Measurements from ENCODE around the gene CBX6. TPM values are rescaled to one million over a fixed set of nuclear protein-coding genes. Genes with fewer than 3 reads are reported as not detected.
"Not testable (repeated sequence)": the region's sequence is repeated elsewhere in the genome, so short reads cannot be mapped to it uniquely, and the experiment has no call there.

CBX6 gene
- total RNA-seq, 8 experiments from 2014 or later: 17.6 to 141 (median 36.6) TPM

DNA sequence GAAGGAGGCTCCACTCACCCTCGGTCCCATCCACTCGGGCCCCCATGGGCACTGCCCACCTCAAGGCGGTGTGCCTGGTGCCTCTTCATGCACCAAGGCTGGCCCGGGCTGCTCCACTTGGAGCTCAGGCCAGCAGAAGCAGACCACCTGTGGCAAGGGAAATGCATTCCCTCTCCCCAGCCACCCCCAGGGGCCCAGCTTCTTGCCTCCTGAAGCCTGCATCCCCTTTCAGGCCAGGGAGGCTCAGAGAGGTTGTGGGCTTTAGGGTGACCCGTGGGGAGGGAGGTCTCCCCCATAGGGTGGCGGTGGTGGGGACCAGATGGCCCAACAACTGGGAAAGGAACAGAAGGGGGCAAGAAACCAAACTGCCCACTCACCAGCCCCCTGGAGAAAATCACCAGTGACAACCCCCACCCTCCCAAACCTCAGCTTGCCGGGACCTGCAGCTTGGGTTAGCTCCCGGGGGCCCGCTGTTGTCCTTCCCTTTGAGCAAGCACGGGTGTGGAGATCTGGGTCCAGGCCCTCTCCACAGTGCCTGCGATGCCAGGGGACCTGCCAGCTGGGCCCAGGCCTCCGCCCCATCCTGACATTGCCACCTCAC, 8.4 kb downstream of the CBX6 start:
- no peak overlapping the region for H3K4me3 ChIP-seq
- ATAC-seq (replicated peaks in 6 of 8): no peak
- H3K4me1 ChIP-seq (replicated peaks in 1 of 2): peaks cover 2 to 21% of the 10 kb centered on the region in 2 donors
- 64 to 90% (median 80%) methylated on average over 1 to 8 of the region's 12 CpGs; no CpG with 5 or more reads in 4 of the 10 experiments for WGBS, 10 experiments
- in situ Hi-C loops (cut with MboI; ENCODE audit: low pct_unique_long_range_greater_than_20kb in 2 of 9, low sequenced_read_pairs in 9 of 9, unreplicated experiment in 9 of 9): loop anchor here in 3 of 9 experiments (25.0 kb wide), 1 partner anchor 249 kb away; no protein-coding TSS in a partner anchor
- no peak overlapping the region for H3K27ac ChIP-seq

DNA sequence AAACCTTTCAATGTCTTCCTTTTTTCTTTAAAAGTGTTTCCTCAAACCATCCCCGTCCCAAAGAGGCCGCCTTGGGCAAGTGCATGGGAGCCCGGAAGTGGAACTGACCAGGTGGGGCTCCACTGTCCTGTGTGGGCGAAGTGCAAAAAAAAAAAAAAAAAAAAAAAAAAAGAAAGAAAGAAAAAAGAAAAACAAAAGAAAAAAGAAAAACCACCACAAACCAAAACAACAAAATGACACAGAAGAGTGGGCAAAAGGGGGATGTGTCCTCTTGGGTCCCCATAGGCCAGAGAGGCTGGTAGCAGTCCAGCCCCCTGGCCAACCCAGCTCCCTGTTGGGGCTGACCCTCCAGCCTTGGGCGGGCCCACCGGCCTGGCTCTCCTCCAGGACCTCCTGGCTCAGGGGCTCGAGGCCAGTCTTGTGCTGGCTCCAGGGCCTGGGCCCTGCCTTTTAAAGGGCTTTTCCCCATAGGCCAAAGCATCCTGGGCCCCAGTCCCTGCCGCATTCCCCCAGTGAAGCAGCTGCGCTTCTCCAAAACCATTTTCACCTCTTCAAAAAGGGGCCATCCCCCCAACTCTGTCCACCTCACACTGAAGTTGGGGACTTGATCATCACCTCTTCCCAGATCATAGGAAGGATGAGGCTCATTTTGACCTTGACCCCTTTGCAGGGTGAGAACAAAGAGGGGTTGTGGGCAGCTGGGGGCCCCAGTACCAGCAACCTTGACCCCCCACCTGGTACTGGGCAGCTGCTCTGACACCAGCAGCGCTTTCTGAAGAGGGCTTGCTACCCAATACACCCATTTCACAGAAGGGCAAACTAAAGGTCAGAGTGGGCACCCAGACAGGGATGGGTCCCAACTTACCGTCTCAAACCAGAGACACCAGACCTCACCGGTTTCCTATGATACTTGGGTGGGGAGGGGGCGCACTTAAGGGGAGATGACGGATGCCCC, 9.4 kb downstream of the CBX6 start:
- 7 to 84% (median 59%) methylated on average over 2 to 13 of the region's 14 CpGs; no CpG with 5 or more reads in 1 of the 10 experiments for WGBS, 10 experiments
- Histone ChIP-seq H3K4me1 (replicated peaks in 1 of 2) (peaks cover 3 to 29% of the 10 kb centered on the region in 2 donors), H3K4me3 (no peak overlapping the region), H3K27ac (no peak overlapping the region)
- ATAC-seq (replicated peaks in 6 of 8): peak in 6 of 8 experiments; percentile 13 to 58 (median 35)
- in situ Hi-C loops (cut with MboI; ENCODE audit: low pct_unique_long_range_greater_than_20kb in 2 of 9, low sequenced_read_pairs in 9 of 9, unreplicated experiment in 9 of 9): loop anchor here in 3 of 9 experiments (25.0 kb wide), 1 partner anchor 250 kb away; no protein-coding TSS in a partner anchor

DNA sequence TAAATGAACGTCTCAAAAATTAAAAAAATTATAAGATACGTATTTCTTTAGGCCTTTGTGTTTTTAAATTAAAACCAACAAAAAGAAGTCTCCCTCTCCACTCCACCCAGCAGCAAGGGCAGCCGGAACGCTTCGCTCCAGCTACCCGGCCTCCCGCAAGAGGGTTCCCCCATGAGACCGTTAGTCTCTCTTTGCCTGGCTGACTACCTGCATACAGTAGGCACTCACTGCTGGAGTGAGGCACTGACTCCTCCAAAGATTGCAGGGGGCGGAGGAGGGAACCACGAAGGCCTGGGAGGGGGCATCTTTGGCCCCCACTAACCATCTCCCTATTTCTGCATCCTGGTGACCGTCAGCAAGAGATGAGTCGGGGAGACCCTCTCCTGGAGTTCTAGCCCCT, 10.1 kb downstream of the CBX6 start:
- 0 to 52% (median 40%) methylated on average over 1 to 11 of the region's 12 CpGs; no CpG with 5 or more reads in 3 of the 10 experiments for WGBS, 10 experiments
- in situ Hi-C loops (cut with MboI; ENCODE audit: low pct_unique_long_range_greater_than_20kb in 2 of 9, low sequenced_read_pairs in 9 of 9, unreplicated experiment in 9 of 9): loop anchor here in 3 of 9 experiments (25.0 kb wide), 1 partner anchor 250 kb away; no protein-coding TSS in a partner anchor
- Histone ChIP-seq H3K4me1 (replicated peaks in 1 of 2) (peaks cover 3 to 29% of the 10 kb centered on the region in 2 donors), H3K27ac (no peak overlapping the region), H3K4me3 (no peak overlapping the region)
- ATAC-seq (replicated peaks in 6 of 8): no peak

- in situ Hi-C loops (cut with MboI; ENCODE audit: low pct_unique_long_range_greater_than_20kb in 2 of 9, low sequenced_read_pairs in 9 of 9, unreplicated experiment in 9 of 9): loop anchor here in 3 of 9 experiments (25.0 kb wide), 1 partner anchor 251 kb away; no protein-coding TSS in a partner anchor
- H3K4me1 ChIP-seq (replicated peaks in 1 of 2): peaks cover 3 to 29% of the 10 kb centered on the region in 2 donors
These were observed 10.7 kb downstream of the CBX6 start for GRCh38 chr22:38861170-38861876.

DNA sequence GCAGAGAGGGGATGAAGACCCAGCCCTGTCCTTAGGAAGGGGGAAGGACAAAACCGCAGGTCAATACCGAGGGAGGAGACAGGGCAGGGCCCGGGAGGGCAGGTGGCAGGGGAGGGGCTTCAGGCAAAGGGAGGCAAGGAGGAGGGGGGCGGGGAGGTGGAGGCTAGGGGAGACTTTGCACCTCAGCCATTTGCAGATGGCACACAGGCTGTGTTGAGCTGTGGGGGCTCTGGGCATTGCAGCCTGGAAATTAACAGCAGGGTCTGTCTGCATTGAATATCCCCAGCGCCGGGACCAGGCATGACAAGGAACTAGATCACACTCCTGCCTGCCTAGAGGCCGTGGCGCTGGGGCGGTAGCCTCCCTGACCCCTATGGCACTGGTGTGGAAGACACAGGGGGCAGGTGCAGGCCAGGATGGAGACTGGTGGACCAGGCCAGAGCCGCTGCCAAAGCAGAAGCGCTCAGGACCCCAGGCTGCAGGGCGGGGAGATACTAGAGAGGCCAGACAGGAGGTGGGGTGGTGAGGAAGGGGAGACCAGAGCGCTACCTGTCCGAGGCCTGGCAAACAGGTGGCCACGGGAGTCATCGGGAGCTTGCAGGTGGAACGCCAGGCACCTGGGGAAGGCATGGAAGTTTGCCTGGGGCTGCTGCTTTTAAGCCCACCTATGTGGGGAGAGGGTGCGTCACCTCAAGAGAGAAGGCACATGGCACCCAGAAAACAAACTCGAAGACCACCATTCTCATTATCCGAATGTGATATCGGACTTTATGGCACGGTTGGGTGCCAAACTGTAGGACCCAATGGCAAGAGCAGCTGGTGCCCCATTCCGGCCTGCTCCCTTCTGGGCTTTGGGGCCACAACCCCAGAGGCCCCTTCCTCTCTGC, 11.5 kb downstream of the CBX6 start:
- Histone ChIP-seq H3K4me3 (no peak overlapping the region), H3K4me1 (replicated peaks in 1 of 2) (peaks cover 3 to 29% of the 10 kb centered on the region in 2 donors), H3K27ac (no peak overlapping the region)
- peak; percentile 1 to 36 (median 23) for ATAC-seq (replicated peaks in 6 of 8)
- in situ Hi-C loops (cut with MboI; ENCODE audit: low pct_unique_long_range_greater_than_20kb in 2 of 9, low sequenced_read_pairs in 9 of 9, unreplicated experiment in 9 of 9): loop anchor here in 3 of 9 experiments (25.0 kb wide), 1 partner anchor 252 kb away; no protein-coding TSS in a partner anchor
- 37 to 70% (median 69%) methylated on average over 4 to 7 of the region's 23 CpGs; no CpG with 5 or more reads in 7 of the 10 experiments for WGBS, 10 experiments

More at GRCh38 chr22:38861170-38861876, 10.7 kb downstream of the CBX6 start:
- 0 to 62% (median 24%) methylated on average over 1 to 6 of the region's 13 CpGs; no CpG with 5 or more reads in 5 of the 10 experiments for WGBS, 10 experiments
- Histone ChIP-seq H3K27ac (no peak overlapping the region), H3K4me3 (no peak overlapping the region)
- ATAC-seq (replicated peaks in 6 of 8): peak in 2 of 8 experiments; percentile 3 to 6

GRCh38 chr22:38859581-38860282, 12.3 kb downstream of the CBX6 start:
- 20 to 100% (median 85%) methylated on average over 1 to 7 of the region's 14 CpGs; no CpG with 5 or more reads in 2 of the 10 experiments for WGBS, 10 experiments
- Histone ChIP-seq H3K4me1 (replicated peaks in 1 of 2) (peaks cover 3 to 29% of the 10 kb centered on the region in 2 donors), H3K27ac (no peak overlapping the region), H3K4me3 (no peak overlapping the region)
- in situ Hi-C loops (cut with MboI; ENCODE audit: low pct_unique_long_range_greater_than_20kb in 2 of 9, low sequenced_read_pairs in 9 of 9, unreplicated experiment in 9 of 9): loop anchor here in 3 of 9 experiments (25.0 kb wide), 1 partner anchor 253 kb away; no protein-coding TSS in a partner anchor
- peak in 7 of 8 experiments; percentile 1 to 30 (median 25) for ATAC-seq (replicated peaks in 6 of 8)

GRCh38 chr22:38858492-38858891, 13.5 kb downstream of the CBX6 start:
- in situ Hi-C loops (cut with MboI; ENCODE audit: low pct_unique_long_range_greater_than_20kb in 2 of 9, low sequenced_read_pairs in 9 of 9, unreplicated experiment in 9 of 9): loop anchor here in 3 of 9 experiments (25.0 kb wide), 1 partner anchor 254 kb away; no protein-coding TSS in a partner anchor
- H3K4me1 ChIP-seq (replicated peaks in 1 of 2): peaks cover 3 to 29% of the 10 kb centered on the region in 2 donors
- 0 to 100% (median 38%) methylated on average over 1 to 7 of the region's 9 CpGs; no CpG with 5 or more reads in 4 of the 10 experiments for WGBS, 10 experiments
- peak in 2 of 8 experiments; percentile 25 to 33 for ATAC-seq (replicated peaks in 6 of 8)
- H3K27ac ChIP-seq: no peak overlapping the region
- H3K4me3 ChIP-seq: no peak overlapping the region

DNA sequence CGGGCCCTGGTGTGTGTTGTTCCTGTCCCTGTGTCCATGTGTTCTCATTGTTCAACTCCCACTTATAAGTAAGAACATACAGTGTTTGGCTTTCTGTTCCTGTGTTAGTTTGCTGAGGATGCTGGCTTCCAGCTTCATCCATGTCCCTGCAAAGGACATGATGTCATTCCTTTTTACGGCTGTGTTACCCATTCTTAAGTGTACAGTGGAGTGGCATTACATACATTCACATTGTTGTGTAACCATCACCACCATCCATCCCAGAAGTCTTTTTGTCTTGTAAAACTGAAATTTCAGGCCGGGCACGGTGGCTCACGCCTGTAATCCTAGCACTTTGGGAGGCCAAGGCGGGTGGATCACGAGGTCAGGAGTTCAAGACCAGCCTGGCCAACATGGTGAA, 17.5 kb downstream of the CBX6 start:
- H3K4me1 ChIP-seq (replicated peaks in 1 of 2): peaks cover 3 to 11% of the 10 kb centered on the region in 2 donors
- in situ Hi-C loops (cut with MboI; ENCODE audit: low pct_unique_long_range_greater_than_20kb in 2 of 9, low sequenced_read_pairs in 9 of 9, unreplicated experiment in 9 of 9): loop anchor here in 3 of 9 experiments (25.0 kb wide), 1 partner anchor 258 kb away; no protein-coding TSS in a partner anchor
- 0 to 100% (median 91%) methylated on average over 1 to 3 of the region's 7 CpGs; no CpG with 5 or more reads in 6 of the 10 experiments for WGBS, 10 experiments
- H3K27ac ChIP-seq; ATAC-seq (replicated peaks in 6 of 8); H3K4me3 ChIP-seq: not testable (repeated sequence)

DNA sequence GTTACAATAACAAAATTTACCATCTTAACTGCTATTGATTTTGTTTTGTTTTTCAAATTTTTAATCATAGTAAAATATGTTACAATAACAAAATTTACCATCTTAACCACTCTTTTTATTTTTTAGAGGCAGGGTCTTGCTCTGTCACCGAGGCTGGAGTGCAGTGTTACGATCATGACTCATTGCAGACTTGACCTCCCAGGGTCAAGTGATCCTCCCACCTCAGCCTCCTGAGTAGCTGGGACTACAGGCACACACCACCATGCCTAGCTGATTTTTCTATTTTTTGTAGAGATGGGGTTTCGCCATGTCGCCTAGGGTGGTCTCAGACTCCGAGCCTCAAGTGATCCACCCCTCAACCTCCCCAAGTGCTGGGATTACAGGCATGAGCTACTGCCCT, 18.1 kb downstream of the CBX6 start:
- peaks cover 3 to 10% of the 10 kb centered on the region in 2 donors for H3K4me1 ChIP-seq (replicated peaks in 1 of 2)
- ATAC-seq (replicated peaks in 6 of 8); H3K27ac ChIP-seq; H3K4me3 ChIP-seq: not testable (repeated sequence)
- in situ Hi-C loops (cut with MboI; ENCODE audit: low pct_unique_long_range_greater_than_20kb in 2 of 9, low sequenced_read_pairs in 9 of 9, unreplicated experiment in 9 of 9): loop anchor here in 3 of 9 experiments (25.0 kb wide), 1 partner anchor 258 kb away; no protein-coding TSS in a partner anchor
- 0 to 100% (median 62%) methylated on average over 1 to 5 of the region's 5 CpGs; no CpG with 5 or more reads in 3 of the 10 experiments for WGBS, 10 experiments

- no peak for ATAC-seq (replicated peaks in 6 of 8)
- Histone ChIP-seq H3K4me3 (no peak overlapping the region), H3K27ac (no peak overlapping the region), H3K4me1 (replicated peaks in 1 of 2) (peaks cover 0 to 3% of the 10 kb centered on the region in 2 donors)
- in situ Hi-C loops (cut with MboI; ENCODE audit: low pct_unique_long_range_greater_than_20kb in 2 of 9, low sequenced_read_pairs in 9 of 9, unreplicated experiment in 9 of 9): loop anchor here in 3 of 9 experiments (25.0 kb wide), 1 partner anchor 259 kb away; no protein-coding TSS in a partner anchor
- 0 to 48% (median 44%) methylated on average over 1 to 8 of the region's 9 CpGs; no CpG with 5 or more reads in 6 of the 10 experiments for WGBS, 10 experiments
These were observed 18.8 kb downstream of the CBX6 start for GRCh38 chr22:38853196-38853651.
